GM19372 (cell line): ENCODE measurements around the gene OLA1.

Experiments used
- ATAC-seq: cut with Tn5 transposase; IDR thresholded peaks from one replicate; pipeline ENCODE4 v1.9.1; 2021; ENCODE audit warnings: mild to moderate bottlenecking, low read depth, moderate library complexity; ENCODE audit not compliant: unreplicated experiment

The OLA1 gene

DNA sequence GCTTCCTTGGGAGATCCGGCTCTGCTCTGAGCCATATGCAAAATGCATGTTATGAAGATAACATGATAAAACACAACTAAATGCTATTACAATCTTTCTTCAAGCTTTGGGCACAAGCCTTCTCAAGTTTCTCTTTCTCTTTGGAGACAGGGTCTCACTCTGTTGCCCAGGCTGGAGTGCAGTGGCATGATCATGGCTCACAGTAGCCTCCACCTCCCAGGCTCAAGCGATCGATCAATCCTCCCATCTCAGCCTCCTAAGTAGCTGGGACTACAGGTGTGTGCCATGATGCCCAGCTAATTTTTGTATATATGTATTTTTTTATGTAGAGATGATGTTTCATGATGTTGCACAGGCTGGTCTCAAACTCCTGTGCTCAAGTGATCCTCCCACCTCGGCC lies 175.5 kb downstream of the OLA1 start:
- ATAC-seq = no peak

DNA sequence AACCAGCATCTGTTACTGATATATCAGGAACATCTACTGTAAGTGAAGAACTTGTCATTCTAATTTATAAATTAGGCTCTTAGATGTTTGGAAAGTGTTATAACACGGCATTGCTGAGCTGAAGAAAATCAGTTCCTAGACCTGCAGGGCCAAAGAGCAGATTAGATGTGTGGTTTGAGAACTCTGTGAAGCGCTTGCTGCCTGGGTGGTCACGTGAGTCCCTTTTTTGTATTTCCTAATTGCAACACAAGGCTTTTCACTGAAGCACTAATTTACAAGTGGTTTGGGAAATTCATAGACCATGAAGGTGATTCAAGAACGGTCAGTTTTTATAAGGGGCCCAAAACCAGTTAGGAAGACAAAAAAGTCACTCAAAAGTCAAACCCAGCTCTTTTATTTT lies 176.3 kb downstream of the OLA1 start:
- ATAC-seq = no peak

- ATAC-seq = no peak
Observed at GRCh38 chr2:174071321-174071720, 177.0 kb downstream of the OLA1 start.

GRCh38 chr2:174070281-174070680 lies 178.1 kb downstream of the OLA1 start:
- no peak for ATAC-seq

- no peak for ATAC-seq
Observed at GRCh38 chr2:174067815-174068214, 180.5 kb downstream of the OLA1 start.

DNA sequence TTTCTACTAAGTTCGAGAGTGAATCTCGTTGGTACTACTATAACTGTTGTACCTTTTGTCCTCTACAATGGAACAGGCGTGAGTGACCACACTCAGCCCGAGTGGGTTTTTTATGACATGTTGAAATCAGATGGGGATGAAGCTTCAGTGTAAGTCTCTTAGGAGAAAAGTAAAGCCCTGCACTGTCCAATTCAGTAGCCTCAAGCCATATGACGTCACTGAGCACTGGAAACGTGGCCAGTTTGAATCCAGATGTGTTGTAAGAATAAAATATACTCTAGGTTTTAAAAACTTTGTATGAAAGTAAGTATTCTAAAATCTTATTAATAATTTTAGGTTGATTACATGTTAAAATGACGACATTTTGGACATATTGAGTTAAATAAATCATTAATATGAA lies 181.5 kb downstream of the OLA1 start:
- no peak for ATAC-seq

DNA sequence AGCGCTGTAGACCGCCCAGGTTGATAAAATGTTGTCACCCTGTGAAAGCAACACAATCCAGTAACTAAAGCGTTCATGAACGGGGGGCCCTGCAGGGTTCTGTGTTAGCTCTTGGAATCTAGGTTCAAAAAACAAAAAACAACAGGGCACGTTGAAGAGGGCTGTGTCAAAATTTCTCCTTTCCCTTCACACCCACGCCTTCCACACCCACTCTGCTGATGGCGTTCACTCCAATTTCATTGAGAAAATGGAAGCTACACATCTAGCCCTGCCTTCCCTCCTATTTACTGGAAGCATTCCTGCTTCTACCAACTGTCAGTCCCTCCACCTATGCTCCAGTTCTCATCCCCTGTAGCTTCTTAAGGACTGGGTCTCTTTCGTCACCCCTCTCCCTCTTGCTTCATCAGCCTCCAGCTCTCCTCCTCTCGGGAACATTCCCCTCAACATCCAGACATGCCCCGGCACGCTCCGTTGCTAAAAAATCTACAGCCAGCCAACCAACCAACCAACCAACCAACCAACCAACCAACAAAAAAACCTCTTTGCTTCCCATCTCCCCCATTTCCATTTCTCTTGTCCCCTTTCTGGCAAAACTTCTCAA lies 184.7 kb downstream of the OLA1 start:
- no peak for ATAC-seq

- no peak for ATAC-seq
Observed at GRCh38 chr2:174062934-174063333, 185.4 kb downstream of the OLA1 start.

GRCh38 chr2:174059884-174060244 lies 188.5 kb downstream of the OLA1 start:
- ATAC-seq = no peak

- ATAC-seq = no peak
Observed at GRCh38 chr2:174059178-174059883, 189.0 kb downstream of the OLA1 start.

DNA sequence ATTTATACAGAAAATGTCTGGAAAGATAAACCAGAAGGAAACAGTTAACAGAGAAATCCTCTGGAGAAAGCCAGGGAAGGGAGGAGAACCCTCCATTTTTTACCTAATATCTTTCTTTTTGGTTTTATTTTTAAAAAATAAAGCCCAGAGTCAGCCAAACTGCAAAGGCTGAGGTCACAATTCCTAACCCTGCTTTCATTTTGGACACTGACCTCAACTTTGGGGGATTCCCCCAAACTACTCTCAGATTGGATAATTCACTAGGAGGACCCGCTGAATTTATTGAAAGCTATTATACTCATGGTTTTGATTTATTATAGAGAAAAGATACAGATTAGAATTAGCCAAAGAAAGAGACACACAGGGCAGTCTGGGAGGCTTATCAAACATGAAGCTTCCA lies 189.9 kb downstream of the OLA1 start:
- no peak for ATAC-seq

DNA sequence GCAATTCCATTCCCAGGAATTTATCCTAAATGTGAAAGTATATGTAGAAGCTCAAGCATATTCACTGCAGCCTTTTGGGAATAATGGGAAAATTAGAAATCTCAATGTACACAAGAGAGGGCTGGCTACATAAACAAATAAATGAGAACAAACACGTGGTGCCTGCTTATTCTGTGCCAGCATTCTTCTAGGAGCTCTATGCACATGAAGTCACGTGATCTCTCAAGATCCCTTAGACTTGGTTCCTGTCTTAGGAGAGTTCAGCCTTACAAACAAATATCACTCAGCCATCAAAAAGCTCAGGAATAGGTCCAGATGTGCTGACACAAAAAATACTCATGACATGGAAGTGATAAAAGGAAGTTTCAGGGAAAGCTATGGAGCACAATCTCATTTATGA lies 190.3 kb downstream of the OLA1 start:
- no peak for ATAC-seq

GRCh38 chr2:174054926-174055325 lies 193.4 kb downstream of the OLA1 start:
- no peak for ATAC-seq

- ATAC-seq = no peak
Observed at GRCh38 chr2:174053355-174054151, 194.8 kb downstream of the OLA1 start.

GRCh38 chr2:174052584-174052976 lies 195.8 kb downstream of the OLA1 start:
- no peak for ATAC-seq

- no peak for ATAC-seq
Observed at GRCh38 chr2:174051741-174052583, 196.4 kb downstream of the OLA1 start.

DNA sequence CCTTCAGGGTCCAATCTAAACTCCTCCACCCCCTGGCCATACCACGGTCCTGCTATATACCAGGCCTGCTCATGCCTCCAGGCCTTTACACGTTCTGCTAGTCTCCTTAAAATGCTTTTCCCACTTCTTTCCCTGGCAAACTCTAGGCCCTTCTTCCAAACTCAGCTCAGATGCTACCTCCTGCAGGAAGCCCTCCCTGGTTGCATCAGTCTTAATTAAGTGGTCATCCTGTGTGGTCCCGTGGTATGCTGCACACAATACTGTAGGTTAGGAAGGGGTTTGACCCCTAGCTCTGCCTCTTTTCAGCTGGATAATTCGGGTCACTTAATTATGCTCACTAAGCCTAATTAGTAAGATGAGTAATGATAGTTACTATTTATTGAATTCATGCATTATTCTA lies 197.3 kb downstream of the OLA1 start:
- no peak for ATAC-seq

- ATAC-seq = no peak
Observed at GRCh38 chr2:174049895-174050294, 198.4 kb downstream of the OLA1 start.

DNA sequence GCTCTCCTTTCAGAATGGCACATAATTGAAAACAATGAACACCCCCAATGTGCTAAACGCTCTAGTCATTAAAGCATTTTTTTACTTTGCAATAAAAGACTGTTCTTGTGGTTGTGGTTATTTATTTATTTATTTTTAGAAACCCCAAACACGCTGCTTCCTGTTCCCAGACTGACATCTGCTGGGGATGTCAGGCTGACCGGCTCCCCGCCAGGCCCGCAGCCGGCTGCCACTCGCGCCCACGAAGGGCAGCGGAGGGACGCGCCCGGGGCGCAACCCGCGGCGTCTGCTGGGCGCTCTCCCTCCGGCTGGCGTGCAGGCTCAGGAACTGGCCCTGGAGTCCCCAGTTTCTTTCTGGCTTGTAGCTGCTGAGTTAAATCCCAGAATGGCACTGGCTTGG lies 200.1 kb downstream of the OLA1 start:
- ATAC-seq = no peak

DNA sequence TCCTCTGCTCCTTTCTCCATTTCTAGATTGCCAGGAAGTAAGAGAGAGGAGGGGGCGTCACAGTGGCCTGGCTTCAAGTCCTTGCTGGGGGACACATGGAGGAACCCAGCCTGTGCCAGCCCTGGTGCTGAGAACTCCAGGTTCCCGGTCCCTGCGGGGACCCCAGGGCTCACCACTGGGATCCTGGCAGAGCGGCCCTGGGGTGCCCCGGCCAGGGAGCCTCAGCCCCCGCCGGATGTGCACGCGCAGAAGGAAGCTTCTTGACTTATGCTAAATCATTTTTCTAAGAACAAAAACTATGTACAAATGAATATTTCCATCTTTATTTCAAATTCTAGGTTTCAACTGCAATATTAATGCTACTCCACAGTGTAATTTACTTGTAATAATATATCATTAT lies 200.6 kb downstream of the OLA1 start:
- ATAC-seq = no peak

DNA sequence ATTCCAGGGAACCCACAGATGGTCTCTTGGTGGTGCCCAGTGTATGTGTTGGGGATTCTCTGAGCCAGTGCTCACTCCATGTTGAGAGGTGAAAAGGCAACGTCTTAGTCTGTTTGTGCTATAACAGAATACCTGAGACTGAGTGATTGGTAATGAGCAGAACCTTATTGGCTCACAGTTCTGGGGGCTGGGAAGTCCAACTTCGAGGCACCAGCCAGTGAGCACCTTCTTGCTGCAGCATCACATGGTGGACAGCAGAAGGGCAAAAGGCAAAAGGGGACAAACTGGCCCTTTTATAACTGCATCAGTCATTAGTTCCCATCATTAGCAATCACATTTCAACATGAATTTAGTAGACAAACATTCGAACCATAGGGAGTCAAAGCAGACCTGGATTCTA lies 202.2 kb downstream of the OLA1 start:
- no peak for ATAC-seq
